ENCODE measurements around the gene ZNF20.
A peak's percentile ranks its signal among the peaks of the same experiment; 100 is the strongest.
"Not testable (repeated sequence)": the region's sequence is repeated elsewhere in the genome, so short reads cannot be mapped to it uniquely, and the experiment has no call there.

Gene ZNF20

GRCh38 chr19:12112701-12113100 lies 27.4 kb downstream of the ZNF20 start:
- DNase-seq (ENCODE audit: low read depth in 2 of 2), result peak in 1 of 2 donors; percentile 3

GRCh38 chr19:12111943-12112637 lies 28.1 kb downstream of the ZNF20 start:
- no peak for DNase-seq (ENCODE audit: low read depth in 2 of 2)

- DNase-seq (ENCODE audit: low read depth in 2 of 2), result no peak
Measured at GRCh38 chr19:12111176-12111575, 29.0 kb downstream of the ZNF20 start.

GRCh38 chr19:12103909-12104308 lies 36.2 kb downstream of the ZNF20 start:
- DNase-seq (ENCODE audit: low read depth in 2 of 2), result not testable (repeated sequence)

- no peak for DNase-seq (ENCODE audit: low read depth in 2 of 2)
Measured at GRCh38 chr19:12098040-12098439, 42.1 kb downstream of the ZNF20 start.

- DNase-seq (ENCODE audit: low read depth in 2 of 2), result no peak
Measured at GRCh38 chr19:12095111-12095790, 44.9 kb downstream of the ZNF20 start.

- no peak for DNase-seq (ENCODE audit: low read depth in 2 of 2)
Measured at GRCh38 chr19:12093777-12094176, 46.4 kb downstream of the ZNF20 start.

- no peak for DNase-seq (ENCODE audit: low read depth in 2 of 2)
Measured at GRCh38 chr19:12092956-12093355, 47.2 kb downstream of the ZNF20 start.

- peak; percentile 57 to 74 for DNase-seq (ENCODE audit: low read depth in 2 of 2)
Measured at GRCh38 chr19:12092065-12092867, 47.9 kb downstream of the ZNF20 start.

- peak; percentile 35 to 44 for DNase-seq (ENCODE audit: low read depth in 2 of 2)
Measured at GRCh38 chr19:12090807-12091206, 49.3 kb downstream of the ZNF20 start.

GRCh38 chr19:12085074-12085818 lies 54.9 kb downstream of the ZNF20 start:
- DNase-seq (ENCODE audit: low read depth in 2 of 2), result no peak

- not testable (repeated sequence) for DNase-seq (ENCODE audit: low read depth in 2 of 2)
Measured at GRCh38 chr19:12083336-12083735, 56.8 kb downstream of the ZNF20 start.
